Measurements from ENCODE around the gene MYOCOS. TPM values are rescaled to one million over a fixed set of nuclear protein-coding genes. Genes with fewer than 3 reads are reported as not detected.

The MYOCOS gene
- total and polyA plus RNA-seq, 12 donors = not detected

DNA sequence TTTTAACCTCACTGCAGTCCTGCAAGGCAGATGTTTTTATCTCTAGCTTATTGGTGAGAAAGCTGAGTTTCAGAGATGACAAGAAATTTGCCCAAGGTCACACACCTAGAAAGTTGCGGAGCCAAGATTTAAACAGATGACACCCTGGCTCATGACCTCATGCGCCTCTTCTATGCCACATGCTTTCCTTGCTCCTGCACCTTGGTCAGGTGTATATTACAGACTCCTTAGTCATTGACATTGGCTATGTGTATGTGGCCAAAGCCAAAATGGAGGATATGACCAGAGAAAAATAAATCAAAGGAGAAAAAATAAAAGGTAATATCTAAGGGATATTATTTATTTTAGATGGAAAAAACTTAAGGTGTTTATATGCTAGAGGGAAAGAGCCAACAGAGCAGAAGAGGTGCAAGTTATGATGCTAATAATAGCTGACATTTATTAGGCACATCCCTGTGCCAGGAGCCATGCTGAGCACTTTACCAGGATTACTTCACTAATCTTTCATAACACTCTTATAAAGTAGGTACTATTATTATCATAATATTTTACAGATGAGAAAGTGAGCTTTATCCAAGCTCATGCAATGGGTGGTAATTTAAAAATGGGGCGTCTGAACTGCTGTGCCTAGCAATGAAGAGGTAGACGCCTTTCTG is 44.2 kb downstream of the MYOCOS start:
- intact Hi-C loops (cut with DNase I) = no loop called here

DNA sequence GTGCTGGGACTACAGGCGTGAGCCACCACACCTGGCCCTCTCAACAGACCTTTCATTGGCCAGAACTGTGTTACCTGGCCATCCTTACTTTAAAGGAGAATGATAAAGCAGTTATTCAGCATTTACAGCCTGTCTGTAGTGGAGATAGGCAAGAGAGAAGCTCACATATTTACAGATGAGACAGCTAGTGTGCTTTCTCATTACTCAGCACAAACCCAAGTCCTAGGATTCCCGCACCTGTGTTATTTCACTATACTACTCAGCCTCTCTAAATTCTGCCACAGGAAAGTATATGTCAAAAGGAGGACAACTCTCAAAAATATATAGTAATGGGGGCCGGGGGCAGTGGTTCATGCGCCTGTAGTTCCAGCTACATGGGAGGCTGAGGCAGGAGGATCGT is 46.3 kb downstream of the MYOCOS start:
- ATAC-seq (no peak), DNase-seq (no peak)
- intact Hi-C loops (cut with DNase I) = no loop called here
- no peaks in the 10 kb centered on the region for H3K27me3 ChIP-seq
- no peaks in the 10 kb centered on the region for H3K9me3 ChIP-seq
- no peak overlapping the region for H3K4me3 ChIP-seq
- peaks cover 0 to 31% (median 12%) of the 10 kb centered on the region in 9 donors for H3K4me1 ChIP-seq
- TF ChIP-seq, protein P1, sequence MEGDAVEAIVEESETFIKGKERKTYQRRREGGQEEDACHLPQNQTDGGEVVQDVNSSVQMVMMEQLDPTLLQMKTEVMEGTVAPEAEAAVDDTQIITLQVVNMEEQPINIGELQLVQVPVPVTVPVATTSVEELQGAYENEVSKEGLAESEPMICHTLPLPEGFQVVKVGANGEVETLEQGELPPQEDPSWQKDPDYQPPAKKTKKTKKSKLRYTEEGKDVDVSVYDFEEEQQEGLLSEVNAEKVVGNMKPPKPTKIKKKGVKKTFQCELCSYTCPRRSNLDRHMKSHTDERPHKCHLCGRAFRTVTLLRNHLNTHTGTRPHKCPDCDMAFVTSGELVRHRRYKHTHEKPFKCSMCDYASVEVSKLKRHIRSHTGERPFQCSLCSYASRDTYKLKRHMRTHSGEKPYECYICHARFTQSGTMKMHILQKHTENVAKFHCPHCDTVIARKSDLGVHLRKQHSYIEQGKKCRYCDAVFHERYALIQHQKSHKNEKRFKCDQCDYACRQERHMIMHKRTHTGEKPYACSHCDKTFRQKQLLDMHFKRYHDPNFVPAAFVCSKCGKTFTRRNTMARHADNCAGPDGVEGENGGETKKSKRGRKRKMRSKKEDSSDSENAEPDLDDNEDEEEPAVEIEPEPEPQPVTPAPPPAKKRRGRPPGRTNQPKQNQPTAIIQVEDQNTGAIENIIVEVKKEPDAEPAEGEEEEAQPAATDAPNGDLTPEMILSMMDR (IDR thresholded peaks at IDR 0.05) = no peak
- no peak overlapping the region for H3K27ac ChIP-seq
- 93 to 96% methylated on average over 5 of the region's 5 CpGs for WGBS, 2 donors
- no peaks in the 10 kb centered on the region for H3K36me3 ChIP-seq

More for the DNA sequence above, 44.2 kb downstream of the MYOCOS start:
- Histone ChIP-seq H3K4me3 (no peak overlapping the region), H3K9me3 (no peaks in the 10 kb centered on the region), H3K36me3 (no peaks in the 10 kb centered on the region), H3K27ac (peak overlapping the region in 7 of 10 donors; percentile 11 to 65 (median 45)), H3K4me1 (peaks cover 0 to 36% (median 12%) of the 10 kb centered on the region in 9 donors), H3K27me3 (no peaks in the 10 kb centered on the region)
- 68 to 75% methylated on average over 4 of the region's 4 CpGs for WGBS, 2 donors
- TF ChIP-seq, protein P1 (IDR thresholded peaks at IDR 0.05) = no peak
- DNase-seq = peak in 1 of 2 donors; percentile 20
- peak; percentile 28 to 94 (median 84) for ATAC-seq

DNA sequence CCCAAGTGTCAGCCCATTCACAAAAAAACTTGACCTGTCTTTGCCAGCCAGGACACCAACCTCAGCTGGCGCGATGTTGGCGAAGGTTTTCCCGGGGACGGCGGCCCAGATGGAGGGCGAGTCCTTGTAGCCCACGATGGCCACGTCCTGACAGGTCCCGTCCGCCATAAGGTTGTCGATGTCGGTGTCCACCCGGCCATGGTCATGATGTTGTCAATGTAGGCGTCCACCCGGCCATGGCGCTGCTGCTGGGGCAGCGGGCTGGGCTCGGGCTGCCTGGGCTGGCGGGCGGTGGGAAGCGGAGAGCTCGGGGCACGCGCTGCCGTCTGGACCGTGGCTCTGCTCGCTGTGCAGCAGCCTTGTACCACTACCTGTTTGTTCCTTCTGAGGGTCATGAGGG is 48.7 kb downstream of the MYOCOS start:
- WGBS, 2 donors = 98 to 99% methylated on average over 28 of the region's 28 CpGs
- ATAC-seq = peak in 1 of 8 donors; percentile 27
- no peaks in the 10 kb centered on the region for H3K27me3 ChIP-seq
- H3K9me3 ChIP-seq = no peaks in the 10 kb centered on the region
- no peak overlapping the region for H3K4me3 ChIP-seq
- peaks cover 0 to 22% (median 10%) of the 10 kb centered on the region in 9 donors for H3K4me1 ChIP-seq
- DNase-seq = no peak
- no peaks in the 10 kb centered on the region for H3K36me3 ChIP-seq
- H3K27ac ChIP-seq = no peak overlapping the region
- TF ChIP-seq, protein P1 (IDR thresholded peaks at IDR 0.05) = no peak
- intact Hi-C loops (cut with DNase I) = no loop called here

DNA sequence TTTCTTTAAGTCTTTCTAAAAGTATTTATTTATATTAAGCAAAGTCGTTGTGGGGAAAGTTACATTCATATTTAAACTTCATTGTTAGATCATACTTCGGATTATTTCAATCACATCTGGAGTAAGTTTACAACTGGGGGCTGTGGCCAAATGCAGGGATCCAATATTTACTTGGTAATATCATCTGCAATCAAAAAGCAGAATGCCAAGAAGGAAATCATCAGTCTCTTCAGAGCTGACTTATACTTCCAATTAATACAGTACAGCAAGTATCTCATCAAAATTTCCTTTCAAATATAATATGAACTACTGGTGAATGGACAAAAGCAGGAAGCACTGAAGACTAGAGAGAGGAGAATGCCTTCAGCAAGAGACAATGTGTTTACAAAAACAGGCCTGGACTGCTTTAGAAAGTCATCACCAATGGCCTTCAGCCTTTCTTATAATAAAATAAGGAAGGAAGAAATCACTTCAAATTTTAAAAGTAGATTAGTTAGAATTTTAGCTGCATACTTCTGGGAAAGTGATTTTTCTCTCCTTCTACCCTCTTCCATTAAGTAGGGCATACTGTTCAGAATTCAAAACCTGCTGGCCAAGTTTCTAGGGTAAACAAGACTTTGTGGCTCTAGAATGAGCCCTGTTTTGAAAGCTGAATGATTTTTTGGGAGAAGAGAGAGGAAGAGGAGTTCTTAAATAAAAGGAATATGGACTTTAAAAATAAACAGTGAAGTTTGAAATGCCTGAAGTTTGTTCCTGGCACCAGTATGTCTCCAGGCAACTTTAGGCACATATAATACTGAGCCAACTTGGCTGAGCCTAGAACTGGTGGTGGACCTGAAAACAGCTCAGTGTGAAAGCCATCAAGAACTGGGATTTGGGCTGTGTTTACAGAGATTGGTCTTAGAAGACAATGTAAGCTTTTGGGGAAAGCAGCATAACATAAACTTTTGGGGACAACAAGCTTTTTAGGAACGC is 52.7 kb downstream of the MYOCOS start:
- Histone ChIP-seq H3K27me3 (no peaks in the 10 kb centered on the region), H3K27ac (peak overlapping the region in 6 of 10 donors; percentile 26 to 69 (median 36)), H3K4me3 (no peak overlapping the region), H3K9me3 (no peaks in the 10 kb centered on the region), H3K36me3 (no peaks in the 10 kb centered on the region), H3K4me1 (peaks cover 0 to 14% (median 8%) of the 10 kb centered on the region in 9 donors)
- ATAC-seq (peak in 3 of 8 donors; percentile 39 to 75 (median 52)), DNase-seq (no peak)
- TF ChIP-seq, protein P1 (IDR thresholded peaks at IDR 0.05) = no peak
- intact Hi-C loops (cut with DNase I) = no loop called here
- WGBS, 2 donors = 57 to 76% methylated on average over 3 of the region's 3 CpGs

All from heart right ventricle (tissue), 16 donors.